Activated CD8-positive, alpha-beta memory T cell treated with anti-CD3 and anti-CD28 coated beads for 48 hours (primary cell): Measurements from ENCODE around the gene SOX18.

Experiments
- DNase-seq, 3 experiments: peaks; one replicate each; pipeline ENCODE4 v3.0.0-alpha.2; 2020; ENCODE audit warnings: low read depth in 2 of 3, low spot score in 2 of 3

The SOX18 gene

GRCh38 chr20:64053841-64054661 is 4.6 kb upstream of the SOX18 start:
- no peak for DNase-seq

GRCh38 chr20:64052987-64053840 is 3.8 kb upstream of the SOX18 start:
- no peak for DNase-seq

- DNase-seq: no peak
These were observed 2.9 kb upstream of the SOX18 start for GRCh38 chr20:64052326-64052722.

- no peak for DNase-seq
These were observed 2.3 kb upstream of the SOX18 start for GRCh38 chr20:64051561-64052325.

- DNase-seq: no peak
These were observed 1.6 kb upstream of the SOX18 start for GRCh38 chr20:64051033-64051452.

- DNase-seq: no peak
These were observed 1.0 kb upstream of the SOX18 start for GRCh38 chr20:64050261-64051032.

GRCh38 chr20:64049878-64050260 is 430 bp upstream of the SOX18 start:
- DNase-seq: no peak

- DNase-seq: no peak
These were observed 916 bp downstream of the SOX18 start for GRCh38 chr20:64048402-64049044.

GRCh38 chr20:64047968-64048401 is 1.5 kb downstream of the SOX18 start:
- no peak for DNase-seq

- no peak for DNase-seq
These were observed 2.4 kb downstream of the SOX18 start for GRCh38 chr20:64047046-64047389.

GRCh38 chr20:64045346-64046011 is 4.0 kb downstream of the SOX18 start:
- DNase-seq: no peak

- no peak for DNase-seq
These were observed 4.8 kb downstream of the SOX18 start for GRCh38 chr20:64044484-64045247.

GRCh38 chr20:64043768-64044167 is 5.7 kb downstream of the SOX18 start:
- no peak for DNase-seq

GRCh38 chr20:64042054-64042781 is 7.2 kb downstream of the SOX18 start:
- no peak for DNase-seq

GRCh38 chr20:64041781-64042053 is 7.7 kb downstream of the SOX18 start:
- no peak for DNase-seq

- DNase-seq: no peak
These were observed 8.2 kb downstream of the SOX18 start for GRCh38 chr20:64041040-64041780.

- DNase-seq: no peak
These were observed 9.0 kb downstream of the SOX18 start for GRCh38 chr20:64040231-64041039.
